SK-N-SH treated with all-trans-retinoic acid at 6 μM for 48 hours (cell line): ENCODE data around the gene PRKAG3.

Experiments used
- ATAC-seq: fragments of 200-7000 bp; cut with Tn5 transposase; 3 replicates; pipeline ENCODE4 v1.9.1; 2020; ENCODE audit warnings: mild to moderate bottlenecking, moderate library complexity
- ARNTL ChIP-seq: fragments of 450-650 bp; formaldehyde crosslinking; IDR thresholded peaks from 2 replicates; pipeline ENCODE4 v1.5.0; 2020; ENCODE audit warnings: low read depth, mild to moderate bottlenecking, moderate library complexity, borderline replicate concordance
- BACH2 ChIP-seq: fragments of 250-450 bp; sonication (Bioruptor Pico); IDR thresholded peaks from 2 replicates; pipeline ENCODE4 v1.9.0; 2021; ENCODE audit warnings: mild to moderate bottlenecking, borderline replicate concordance
- CREB5 ChIP-seq: fragments of 250-450 bp; sonication (Bioruptor Pico); IDR thresholded peaks from 2 replicates; pipeline ENCODE4 v1.5.1; 2020; ENCODE audit warnings: low read depth, mild to moderate bottlenecking, moderate library complexity
- CSDC2 ChIP-seq: fragments of 250-450 bp; sonication (Bioruptor Pico); IDR thresholded peaks from 2 replicates; pipeline ENCODE4 v1.5.0; 2020; ENCODE audit warnings: mild to moderate bottlenecking, moderate library complexity
- ESRRG ChIP-seq: fragments of 250-450 bp; sonication (Bioruptor Pico); IDR thresholded peaks from 2 replicates; pipeline ENCODE4 v1.6.1; 2021; ENCODE audit warnings: mild to moderate bottlenecking
- GLIS3 ChIP-seq: fragments of 250-450 bp; sonication (Bioruptor Pico); IDR thresholded peaks from 2 replicates; pipeline ENCODE4 v1.5.0; 2020; ENCODE audit warnings: mild to moderate bottlenecking, moderate library complexity
- ISL1 ChIP-seq: fragments of 250-450 bp; sonication (Bioruptor Pico); IDR thresholded peaks from 2 replicates; pipeline ENCODE4 v2.1.2; 2022; ENCODE audit warnings: mild to moderate bottlenecking, moderate library complexity
- OSR1 ChIP-seq: fragments of 250-450 bp; sonication (Bioruptor Pico); IDR thresholded peaks from 2 replicates; pipeline ENCODE4 v1.8.0; 2022; ENCODE audit warnings: moderate library complexity, mild to moderate bottlenecking, inconsistent platforms
- PPARA ChIP-seq: fragments of 250-450 bp; sonication (Bioruptor Pico); IDR thresholded peaks from 2 replicates; pipeline ENCODE4 v1.5.0; 2020; ENCODE audit warnings: mild to moderate bottlenecking, borderline replicate concordance
- RARB ChIP-seq: fragments of 250-450 bp; sonication (Bioruptor Pico); IDR thresholded peaks from 2 replicates; pipeline ENCODE4 v1.8.0; 2021; ENCODE audit warnings: mild to moderate bottlenecking, moderate library complexity
- SNAI2 ChIP-seq: fragments of 250-450 bp; sonication (Bioruptor Pico); IDR thresholded peaks from 2 replicates; pipeline ENCODE4 v1.5.0; 2020; ENCODE audit warnings: mild to moderate bottlenecking, moderate library complexity
- TCF4 ChIP-seq: fragments of 250-450 bp; sonication (Bioruptor Pico); IDR thresholded peaks from 2 replicates; pipeline ENCODE4 v1.8.0; 2021; ENCODE audit warnings: mild to moderate bottlenecking, moderate library complexity, borderline replicate concordance
- TOX ChIP-seq: fragments of 250-450 bp; sonication (Bioruptor Pico); IDR thresholded peaks from 2 replicates; pipeline ENCODE4 v1.8.0; 2021; ENCODE audit warnings: mild to moderate bottlenecking, moderate library complexity, borderline replicate concordance
- ZFP3 ChIP-seq: fragments of 250-450 bp; sonication (Bioruptor Pico); IDR thresholded peaks from 2 replicates; pipeline ENCODE4 v1.5.0; 2020; ENCODE audit warnings: mild to moderate bottlenecking, moderate library complexity
- ZFP30 ChIP-seq: fragments of 450-650 bp; formaldehyde crosslinking; IDR thresholded peaks from 2 replicates; pipeline ENCODE4 v1.5.0; 2022; ENCODE audit warnings: mild to moderate bottlenecking, moderate library complexity
- ZNF70 ChIP-seq: fragments of 450-650 bp; formaldehyde crosslinking; IDR thresholded peaks from 2 replicates; pipeline ENCODE4 v1.5.0; 2020; ENCODE audit warnings: mild to moderate bottlenecking, moderate library complexity
- ZNF8 ChIP-seq: fragments of 450-650 bp; formaldehyde crosslinking; IDR thresholded peaks from 2 replicates; pipeline ENCODE4 v1.5.0; 2020; ENCODE audit warnings: mild to moderate bottlenecking, moderate library complexity
- TF ChIP-seq, protein P1 (sequence below): fragments of 250-450 bp; sonication (Bioruptor Pico); IDR thresholded peaks from 2 replicates; pipeline ENCODE4 v1.8.0; 2020; ENCODE audit warnings: mild to moderate bottlenecking, moderate library complexity, borderline replicate concordance

Gene PRKAG3

GRCh38 chr2:218824004-218824403, 7.6 kb downstream of the PRKAG3 start:
- no peak for ATAC-seq
- no peak for TF ChIP-seq ARNTL (CRISPR knock-in tag)
- TF ChIP-seq PPARA (CRISPR knock-in tag), result no peak
- no peak for TF ChIP-seq ZFP30 (CRISPR knock-in tag)
- TF ChIP-seq ZFP3 (CRISPR knock-in tag), result no peak
- TF ChIP-seq, protein P1, sequence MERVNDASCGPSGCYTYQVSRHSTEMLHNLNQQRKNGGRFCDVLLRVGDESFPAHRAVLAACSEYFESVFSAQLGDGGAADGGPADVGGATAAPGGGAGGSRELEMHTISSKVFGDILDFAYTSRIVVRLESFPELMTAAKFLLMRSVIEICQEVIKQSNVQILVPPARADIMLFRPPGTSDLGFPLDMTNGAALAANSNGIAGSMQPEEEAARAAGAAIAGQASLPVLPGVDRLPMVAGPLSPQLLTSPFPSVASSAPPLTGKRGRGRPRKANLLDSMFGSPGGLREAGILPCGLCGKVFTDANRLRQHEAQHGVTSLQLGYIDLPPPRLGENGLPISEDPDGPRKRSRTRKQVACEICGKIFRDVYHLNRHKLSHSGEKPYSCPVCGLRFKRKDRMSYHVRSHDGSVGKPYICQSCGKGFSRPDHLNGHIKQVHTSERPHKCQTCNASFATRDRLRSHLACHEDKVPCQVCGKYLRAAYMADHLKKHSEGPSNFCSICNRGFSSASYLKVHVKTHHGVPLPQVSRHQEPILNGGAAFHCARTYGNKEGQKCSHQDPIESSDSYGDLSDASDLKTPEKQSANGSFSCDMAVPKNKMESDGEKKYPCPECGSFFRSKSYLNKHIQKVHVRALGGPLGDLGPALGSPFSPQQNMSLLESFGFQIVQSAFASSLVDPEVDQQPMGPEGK (CRISPR knock-in tag), result no peak
- TF ChIP-seq ZNF70 (CRISPR knock-in tag), result no peak
- no peak for TF ChIP-seq SNAI2 (CRISPR knock-in tag)
- TF ChIP-seq CSDC2, result no peak
- no peak for TF ChIP-seq ZNF8 (CRISPR knock-in tag)

- no peak for TF ChIP-seq SNAI2 (CRISPR knock-in tag)
- no peak for TF ChIP-seq OSR1 (CRISPR knock-in tag)
- no peak for TF ChIP-seq ZFP3 (CRISPR knock-in tag)
- no peak for TF ChIP-seq RARB (CRISPR knock-in tag)
- no peak for TF ChIP-seq ZFP30 (CRISPR knock-in tag)
- TF ChIP-seq CREB5, result no peak
- no peak for TF ChIP-seq ESRRG
- TF ChIP-seq BACH2 (CRISPR knock-in tag), result no peak
- TF ChIP-seq, protein P1 (CRISPR knock-in tag), result no peak
- no peak for TF ChIP-seq GLIS3 (CRISPR knock-in tag)
- TF ChIP-seq TOX (CRISPR knock-in tag), result no peak
- TF ChIP-seq ARNTL (CRISPR knock-in tag), result no peak
- ATAC-seq, result no peak
Observed at GRCh38 chr2:218823196-218823855, 8.3 kb downstream of the PRKAG3 start.

GRCh38 chr2:218822622-218823021, 9.0 kb downstream of the PRKAG3 start:
- ATAC-seq, result no peak
- TF ChIP-seq RARB (CRISPR knock-in tag) (no peak), TOX (CRISPR knock-in tag) (no peak), CSDC2 (no peak), ZFP3 (CRISPR knock-in tag) (no peak), ARNTL (CRISPR knock-in tag) (no peak), OSR1 (CRISPR knock-in tag) (no peak), CREB5 (no peak), ZNF70 (CRISPR knock-in tag) (no peak), PPARA (CRISPR knock-in tag) (no peak), ESRRG (no peak), TCF4 (CRISPR knock-in tag) (no peak), GLIS3 (CRISPR knock-in tag) (no peak), BACH2 (CRISPR knock-in tag) (no peak), ISL1 (no peak), ZFP30 (CRISPR knock-in tag) (no peak)
- TF ChIP-seq, protein P1 (CRISPR knock-in tag), result no peak
